HG03039 (cell line): ENCODE results near the gene DCP1B.
"Not testable (repeated sequence)": the region's sequence is repeated elsewhere in the genome, so short reads cannot be mapped to it uniquely, and the experiment has no call there.

Experiments used
- ATAC-seq: cut with Tn5 transposase; IDR thresholded peaks from one replicate; pipeline ENCODE4 v1.9.1; 2021; ENCODE audit warnings: mild to moderate bottlenecking, moderate library complexity; ENCODE audit not compliant: unreplicated experiment

The DCP1B gene

GRCh38 chr12:1977588-1977987 is 26.7 kb downstream of the DCP1B start:
- no peak for ATAC-seq

DNA sequence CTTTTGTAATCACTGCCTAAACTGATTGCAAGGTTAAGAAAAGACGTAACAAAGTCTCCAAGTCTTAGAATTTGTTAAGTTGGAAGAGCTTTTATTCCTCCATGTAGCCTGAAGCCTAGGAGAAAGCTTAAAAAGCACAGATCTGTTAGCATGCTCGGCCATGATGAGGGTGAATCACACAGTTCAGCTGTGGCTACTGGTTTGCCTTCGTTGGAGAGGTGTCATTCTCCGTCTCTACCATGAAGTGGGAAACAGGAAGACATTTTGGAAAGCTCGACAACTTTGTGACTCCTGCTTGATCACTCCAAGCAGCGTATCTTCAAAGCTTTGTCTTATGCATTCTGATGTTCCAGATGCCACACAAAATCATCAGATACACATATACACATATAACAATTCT is 27.1 kb downstream of the DCP1B start:
- ATAC-seq, result no peak

- ATAC-seq, result no peak
These were observed 29.4 kb downstream of the DCP1B start for GRCh38 chr12:1974812-1975211.

DNA sequence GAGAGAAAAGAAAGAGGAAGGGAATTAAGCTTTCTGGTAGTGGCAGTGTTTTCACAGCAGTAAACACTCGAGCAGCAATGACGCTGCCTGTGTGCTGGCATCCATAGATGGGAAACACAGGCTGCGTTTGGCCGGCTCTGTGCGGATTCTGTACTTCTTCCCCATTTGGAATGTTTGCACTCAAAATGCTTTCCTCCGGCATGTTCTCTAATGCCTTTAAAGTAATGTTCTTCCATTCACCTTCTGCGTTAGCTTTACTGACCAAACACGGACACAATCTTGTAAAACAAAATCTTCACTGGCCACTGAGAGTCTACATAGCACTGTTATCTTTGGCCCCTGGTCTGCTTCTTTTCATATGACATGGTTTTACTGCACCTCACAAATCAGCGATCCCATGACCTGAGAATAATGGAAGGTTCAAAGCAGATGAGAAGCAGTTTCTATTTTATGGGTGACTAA is 31.4 kb downstream of the DCP1B start:
- ATAC-seq, result no peak

GRCh38 chr12:1972260-1972659 is 32.0 kb downstream of the DCP1B start:
- no peak for ATAC-seq

DNA sequence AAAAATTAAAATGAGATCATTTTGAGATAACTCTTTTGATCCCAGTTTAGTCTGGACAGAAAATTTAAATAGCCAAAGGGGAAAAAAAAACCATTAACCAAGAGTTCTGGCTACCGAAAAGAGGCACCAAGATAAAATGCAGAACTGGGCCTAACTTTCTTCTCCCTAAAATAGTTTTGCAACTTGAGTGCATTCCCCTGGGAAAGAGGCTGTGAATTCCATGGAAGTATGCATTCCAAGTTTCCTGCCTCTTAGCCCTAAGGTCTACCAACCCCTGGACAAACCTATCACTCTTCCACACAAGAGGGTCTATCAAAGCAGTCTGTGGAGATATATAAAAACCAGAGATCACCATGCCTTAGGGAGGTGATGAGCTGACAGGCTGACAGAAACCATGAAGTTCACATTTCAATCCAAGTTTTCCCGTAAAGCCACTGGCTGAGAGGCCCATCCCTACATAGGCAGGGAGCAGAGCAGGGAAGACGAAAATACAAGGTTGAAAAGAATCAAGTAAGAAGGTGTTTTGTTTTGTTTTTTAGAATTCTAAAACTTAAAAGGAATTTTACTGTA is 33.8 kb downstream of the DCP1B start:
- no peak for ATAC-seq

- ATAC-seq, result no peak
These were observed 37.6 kb downstream of the DCP1B start for GRCh38 chr12:1966561-1967226.

- no peak for ATAC-seq
These were observed 38.3 kb downstream of the DCP1B start for GRCh38 chr12:1965916-1966315.

GRCh38 chr12:1962051-1963020 is 41.9 kb downstream of the DCP1B start:
- no peak for ATAC-seq

- ATAC-seq, result no peak
These were observed 47.5 kb downstream of the DCP1B start for GRCh38 chr12:1956716-1957115.

- ATAC-seq, result no peak
These were observed 54.3 kb downstream of the DCP1B start for GRCh38 chr12:1949771-1950470.

GRCh38 chr12:1948883-1949282 is 55.4 kb downstream of the DCP1B start:
- ATAC-seq, result no peak

DNA sequence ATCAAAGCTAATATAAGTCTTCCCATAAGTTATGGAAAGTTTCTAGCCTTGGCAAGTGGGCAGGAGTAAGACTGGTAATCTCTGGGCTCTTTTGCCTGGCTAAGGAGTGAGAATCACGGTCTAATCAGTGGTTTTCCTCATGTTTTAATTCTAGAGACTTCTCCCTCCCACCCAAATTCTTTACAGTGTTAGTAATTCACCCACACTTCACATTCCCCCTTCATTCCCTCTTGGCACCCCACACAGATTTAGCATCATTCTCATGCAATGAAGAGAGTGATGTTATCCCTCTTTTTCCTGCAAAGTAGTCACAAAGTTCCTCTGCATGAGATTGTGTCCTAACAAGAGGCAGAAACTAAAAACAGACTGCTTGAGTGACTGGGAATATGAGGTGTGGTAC is 57.2 kb downstream of the DCP1B start:
- ATAC-seq, result no peak

DNA sequence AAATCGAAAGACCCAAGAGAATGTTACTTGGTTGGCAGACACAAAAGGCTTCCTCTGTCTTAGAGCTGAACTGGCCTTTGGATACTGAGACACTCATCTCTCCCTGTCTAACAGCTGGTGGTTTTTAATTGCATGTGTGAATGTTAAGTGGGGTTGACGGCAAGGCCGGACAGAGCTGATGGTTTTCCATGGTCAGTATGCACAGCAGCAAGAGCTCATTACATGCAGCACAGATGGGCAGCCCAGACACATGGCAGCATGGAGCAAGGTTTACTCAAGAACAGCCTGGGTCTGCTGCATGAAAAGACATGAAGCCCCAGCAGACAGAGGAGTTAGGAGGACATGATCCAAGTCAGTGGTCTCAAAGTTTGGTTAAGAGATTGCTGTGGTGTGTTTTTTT is 58.0 kb downstream of the DCP1B start:
- no peak for ATAC-seq

DNA sequence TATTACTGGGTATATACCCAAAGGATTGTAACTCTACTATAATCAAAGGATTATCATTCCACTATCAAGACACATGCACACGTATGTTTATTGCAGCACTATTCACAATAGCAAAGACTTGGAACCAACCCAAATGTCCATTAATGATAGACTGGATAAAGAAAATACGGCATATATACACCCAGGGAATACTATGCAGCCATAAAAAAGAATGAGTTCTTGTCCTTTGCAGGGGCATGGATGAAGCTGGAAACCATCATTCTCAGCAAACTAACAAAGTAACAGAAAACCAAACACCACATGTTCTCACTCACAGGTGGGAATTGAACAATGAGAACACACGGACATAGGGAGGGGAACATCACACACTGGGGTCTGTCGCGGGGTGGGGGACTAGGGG is 58.8 kb downstream of the DCP1B start:
- not testable (repeated sequence) for ATAC-seq

DNA sequence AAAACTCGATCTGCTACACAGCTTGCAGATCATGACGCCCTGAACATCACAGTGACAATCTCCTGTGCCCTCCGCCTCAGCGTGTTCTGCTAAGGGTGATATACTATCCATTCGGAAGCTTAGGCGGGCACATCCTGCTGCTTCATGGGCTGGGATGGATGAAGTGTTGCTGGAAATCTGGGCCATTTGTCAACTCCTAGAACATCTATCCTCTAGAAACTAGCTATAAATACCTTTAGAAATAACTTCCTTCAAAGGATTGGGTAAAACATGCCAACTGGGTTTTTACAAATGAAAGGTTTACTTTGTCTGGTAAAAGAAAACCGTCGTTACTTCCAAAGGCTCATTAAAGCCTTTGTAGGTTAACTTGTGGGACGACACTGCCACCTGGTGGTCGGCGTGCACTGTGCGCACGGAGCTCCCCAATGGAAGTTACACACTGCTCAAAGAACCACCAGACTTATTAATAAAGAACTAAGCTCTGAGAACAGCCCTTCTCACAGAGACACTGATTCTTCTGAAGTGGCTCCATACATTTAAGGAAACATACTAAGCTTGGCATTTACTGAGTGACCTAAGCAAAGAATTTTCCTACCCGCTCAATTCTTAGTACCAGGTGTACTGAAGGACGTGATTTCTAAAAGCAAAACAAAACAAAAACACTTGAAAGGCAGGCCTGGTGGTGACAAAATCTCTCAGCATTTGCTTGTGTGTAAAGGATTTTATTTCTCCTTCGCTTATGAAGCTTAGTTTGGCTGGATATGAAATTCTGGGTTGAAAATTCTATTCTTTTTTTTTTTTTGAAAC is 64.3 kb downstream of the DCP1B start:
- ATAC-seq, result no peak

- no peak for ATAC-seq
These were observed 64.9 kb downstream of the DCP1B start for GRCh38 chr12:1939331-1939730.

GRCh38 chr12:1937481-1938224 is 66.6 kb downstream of the DCP1B start:
- no peak for ATAC-seq
